Activated CD8-positive, alpha-beta memory T cell treated with anti-CD3 and anti-CD28 coated beads, Interleukin-2, amount 50 U/mL, for 48 hours (primary cell): ENCODE data around the gene RAB15.

ENCODE experiments used
- DNase-seq: peaks from one replicate; pipeline ENCODE4 v3.0.0-alpha.2; 2020

RAB15 gene

GRCh38 chr14:64987438-64987767 is 15.3 kb upstream of the RAB15 start:
- no peak for DNase-seq

- peak; percentile 95 for DNase-seq
These were observed 14.7 kb upstream of the RAB15 start, which contains the start of gene FNTB for GRCh38 chr14:64986648-64987437. Gene FNTB, plus strand, starts transcription at chr14:64986895. Its CDS starts 59 bp downstream, at chr14:64986954.

- no peak for DNase-seq
These were observed 11.5 kb upstream of the RAB15 start for GRCh38 chr14:64983439-64984310.

GRCh38 chr14:64979336-64980074 is 7.4 kb upstream of the RAB15 start:
- DNase-seq: no peak

- no peak for DNase-seq
These were observed 2.4 kb upstream of the RAB15 start for GRCh38 chr14:64974563-64974962.

GRCh38 chr14:64973826-64974225 is 1.7 kb upstream of the RAB15 start:
- DNase-seq: no peak

GRCh38 chr14:64973026-64973442 is 898 bp upstream of the RAB15 start:
- DNase-seq: no peak

- no peak for DNase-seq
These were observed 619 bp downstream of the RAB15 start for GRCh38 chr14:64971491-64971942.

- no peak for DNase-seq
These were observed 1.2 kb downstream of the RAB15 start for GRCh38 chr14:64970776-64971477.

- no peak for DNase-seq
These were observed 2.1 kb downstream of the RAB15 start for GRCh38 chr14:64970041-64970440.

- DNase-seq: no peak
These were observed 3.5 kb downstream of the RAB15 start for GRCh38 chr14:64968651-64969050.

- DNase-seq: no peak
These were observed 4.0 kb downstream of the RAB15 start for GRCh38 chr14:64968167-64968566.

- DNase-seq: no peak
These were observed 5.2 kb downstream of the RAB15 start for GRCh38 chr14:64966976-64967375.

GRCh38 chr14:64965356-64966000 is 6.7 kb downstream of the RAB15 start:
- DNase-seq: no peak

GRCh38 chr14:64963611-64964010 is 8.5 kb downstream of the RAB15 start:
- no peak for DNase-seq

GRCh38 chr14:64960762-64961276 is 11.3 kb downstream of the RAB15 start:
- DNase-seq: no peak

GRCh38 chr14:64958743-64959142 is 13.4 kb downstream of the RAB15 start:
- no peak for DNase-seq

- no peak for DNase-seq
These were observed 13.9 kb downstream of the RAB15 start for GRCh38 chr14:64958201-64958600.

GRCh38 chr14:64956697-64957406 is 15.3 kb downstream of the RAB15 start:
- no peak for DNase-seq

GRCh38 chr14:64955297-64955696 is 16.8 kb downstream of the RAB15 start:
- DNase-seq: no peak
